ENCODE data around the gene PPP1R3C. TPM values are rescaled to one million over a fixed set of nuclear protein-coding genes. Genes with fewer than 3 reads are reported as not detected.

PPP1R3C gene
- total and polyA plus RNA-seq, 2 donors from 2014 or later, result 13.6 to 20.3 TPM

DNA sequence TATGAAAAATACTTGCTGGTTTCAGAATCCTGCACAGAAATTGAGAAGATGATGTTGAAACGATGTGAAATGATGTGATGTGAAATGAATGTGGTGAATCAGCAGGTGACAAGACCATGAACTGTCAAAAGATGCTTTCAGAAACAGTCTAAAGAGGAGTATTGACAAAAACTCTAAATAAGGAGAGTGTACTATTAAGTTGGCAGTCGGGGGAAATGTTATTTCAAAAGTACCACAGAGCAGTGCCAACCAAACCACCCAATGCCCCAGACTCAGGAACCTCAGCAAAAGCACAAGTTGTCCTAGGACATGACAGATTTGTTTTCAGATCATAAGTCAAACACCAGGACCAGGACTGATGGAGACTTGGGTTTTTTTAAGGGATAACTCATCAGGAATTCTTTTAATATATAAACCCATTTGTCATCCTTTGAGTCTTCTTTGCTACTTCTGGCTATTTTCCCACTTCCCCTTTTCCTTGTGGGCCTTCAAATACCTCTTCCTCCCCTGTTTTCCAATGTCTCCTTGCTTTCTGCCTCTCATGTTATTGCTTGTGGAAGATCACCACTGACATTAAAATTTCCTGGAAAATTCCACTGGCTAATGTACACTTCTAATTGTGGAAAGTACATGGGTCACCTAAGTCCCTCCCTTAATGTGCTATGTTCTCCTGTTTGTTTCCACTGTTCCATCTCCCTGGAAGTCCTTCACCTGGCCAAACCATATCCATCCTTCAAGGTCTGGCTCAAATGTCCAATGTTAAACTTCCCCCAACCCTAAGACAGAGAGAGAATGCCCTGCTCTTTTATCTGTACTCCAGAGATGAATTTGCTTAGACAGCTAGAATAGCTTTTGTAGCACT lies 10.2 kb upstream of the PPP1R3C start:
- intact Hi-C loops (cut with DNase I), result no loop called here
- H3K9ac ChIP-seq (ENCODE audit: low read length in 3 of 3), result no peak overlapping the region
- no peak for FAIRE-seq
- no peaks in the 10 kb centered on the region for H3K9me3 ChIP-seq (ENCODE audit: control insufficient read depth in 2 of 3, insufficient read depth in 1 of 3, low read length in 3 of 3)
- TF ChIP-seq, protein P1, sequence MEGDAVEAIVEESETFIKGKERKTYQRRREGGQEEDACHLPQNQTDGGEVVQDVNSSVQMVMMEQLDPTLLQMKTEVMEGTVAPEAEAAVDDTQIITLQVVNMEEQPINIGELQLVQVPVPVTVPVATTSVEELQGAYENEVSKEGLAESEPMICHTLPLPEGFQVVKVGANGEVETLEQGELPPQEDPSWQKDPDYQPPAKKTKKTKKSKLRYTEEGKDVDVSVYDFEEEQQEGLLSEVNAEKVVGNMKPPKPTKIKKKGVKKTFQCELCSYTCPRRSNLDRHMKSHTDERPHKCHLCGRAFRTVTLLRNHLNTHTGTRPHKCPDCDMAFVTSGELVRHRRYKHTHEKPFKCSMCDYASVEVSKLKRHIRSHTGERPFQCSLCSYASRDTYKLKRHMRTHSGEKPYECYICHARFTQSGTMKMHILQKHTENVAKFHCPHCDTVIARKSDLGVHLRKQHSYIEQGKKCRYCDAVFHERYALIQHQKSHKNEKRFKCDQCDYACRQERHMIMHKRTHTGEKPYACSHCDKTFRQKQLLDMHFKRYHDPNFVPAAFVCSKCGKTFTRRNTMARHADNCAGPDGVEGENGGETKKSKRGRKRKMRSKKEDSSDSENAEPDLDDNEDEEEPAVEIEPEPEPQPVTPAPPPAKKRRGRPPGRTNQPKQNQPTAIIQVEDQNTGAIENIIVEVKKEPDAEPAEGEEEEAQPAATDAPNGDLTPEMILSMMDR (IDR thresholded peaks at IDR 0.05; ENCODE audit: borderline replicate concordance, extremely low read depth, insufficient read depth), result no peak
- H3K27me3 ChIP-seq (ENCODE audit: control insufficient read depth, insufficient read depth, low read length), result no peaks in the 10 kb centered on the region
- no peak overlapping the region for H3K4me3 ChIP-seq (ENCODE audit: low read length in 3 of 3)
- no peaks in the 10 kb centered on the region for H3K36me3 ChIP-seq (ENCODE audit: control insufficient read depth in 2 of 3, insufficient read depth in 3 of 3, low read length in 3 of 3)
- DNase-seq, result no peak
- H3K4me1 ChIP-seq (ENCODE audit: control insufficient read depth in 2 of 3, insufficient read depth in 2 of 3, low read depth in 1 of 3, low read length in 3 of 3), result no peaks in the 10 kb centered on the region
- no peak overlapping the region for H3K27ac ChIP-seq (ENCODE audit: low read depth in 2 of 2, low read length in 2 of 2)

GRCh38 chr10:91636892-91637291 lies 4.0 kb upstream of the PPP1R3C start:
- H3K4me1 ChIP-seq (ENCODE audit: control insufficient read depth in 2 of 3, insufficient read depth in 2 of 3, low read depth in 1 of 3, low read length in 3 of 3), result no peaks in the 10 kb centered on the region
- no peaks in the 10 kb centered on the region for H3K36me3 ChIP-seq (ENCODE audit: control insufficient read depth in 2 of 3, insufficient read depth in 3 of 3, low read length in 3 of 3)
- no peaks in the 10 kb centered on the region for H3K27me3 ChIP-seq (ENCODE audit: control insufficient read depth, insufficient read depth, low read length)
- H3K9me3 ChIP-seq (ENCODE audit: control insufficient read depth in 2 of 3, insufficient read depth in 1 of 3, low read length in 3 of 3), result no peaks in the 10 kb centered on the region
- no peak for FAIRE-seq
- H3K9ac ChIP-seq (ENCODE audit: low read length in 3 of 3), result no peak overlapping the region
- H3K4me3 ChIP-seq (ENCODE audit: low read length in 3 of 3), result no peak overlapping the region
- no peak overlapping the region for H3K27ac ChIP-seq (ENCODE audit: low read depth in 2 of 2, low read length in 2 of 2)
- TF ChIP-seq, protein P1 (IDR thresholded peaks at IDR 0.05; ENCODE audit: borderline replicate concordance, extremely low read depth, insufficient read depth), result no peak
- intact Hi-C loops (cut with DNase I), result loop anchor here (10.0 kb wide), 1 partner anchor 142 kb away; no protein-coding TSS in a partner anchor
- no peak for DNase-seq

DNA sequence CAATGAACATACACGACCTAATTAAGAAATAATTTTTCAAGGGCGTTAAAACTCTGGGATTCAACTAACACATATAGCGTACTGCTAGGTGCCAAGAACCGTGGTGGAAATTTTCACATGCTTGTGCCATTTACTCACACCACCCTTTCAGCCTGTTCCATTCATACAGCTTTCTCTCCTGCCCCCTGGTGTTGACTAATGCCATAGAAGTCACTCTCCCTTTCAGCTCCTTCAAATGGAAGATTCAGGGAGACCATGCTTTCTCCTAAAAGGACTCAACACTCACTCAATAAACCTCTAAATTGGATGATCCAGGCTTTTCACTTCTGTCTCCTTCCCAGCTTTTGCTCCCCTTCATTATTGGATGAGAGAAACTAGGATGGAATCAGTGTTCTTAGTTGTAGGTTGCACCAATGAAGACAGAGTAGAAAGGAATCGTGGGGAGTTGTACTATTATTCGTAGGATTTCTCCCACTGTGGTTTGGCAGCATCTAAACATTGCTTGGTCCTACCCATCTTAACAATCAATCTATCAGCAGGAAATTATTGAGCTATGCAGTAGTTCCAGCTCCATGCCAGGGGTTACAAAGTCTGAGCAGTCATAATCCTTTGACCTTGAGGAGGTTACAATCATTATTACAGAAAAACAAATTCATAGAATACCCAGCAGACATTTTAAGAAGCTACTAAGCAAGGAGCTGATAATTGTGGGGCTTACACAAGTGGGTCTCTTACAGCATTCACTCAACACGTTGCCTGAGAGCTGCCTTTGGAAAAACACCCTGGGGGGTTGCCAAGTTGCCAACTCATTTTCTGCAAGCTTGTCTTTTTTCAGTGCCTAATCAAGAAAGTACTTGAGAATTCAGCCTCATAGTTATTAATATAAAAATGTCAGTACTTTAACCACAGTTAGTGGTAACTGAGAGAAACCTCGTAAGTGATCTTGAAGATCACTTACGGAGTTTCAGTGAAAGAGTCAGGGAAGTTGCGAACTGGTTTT lies 2.8 kb upstream of the PPP1R3C start:
- intact Hi-C loops (cut with DNase I), result loop anchor here (10.0 kb wide), 1 partner anchor 141 kb away; no protein-coding TSS in a partner anchor
- H3K27me3 ChIP-seq (ENCODE audit: control insufficient read depth, insufficient read depth, low read length), result no peaks in the 10 kb centered on the region
- no peak for FAIRE-seq
- H3K4me1 ChIP-seq (ENCODE audit: control insufficient read depth in 2 of 3, insufficient read depth in 2 of 3, low read depth in 1 of 3, low read length in 3 of 3), result no peaks in the 10 kb centered on the region
- DNase-seq, result peak in 4 of 5 donors; percentile 63 to 92 (median 74)
- peaks cover 0 to under 1% (median 0%) of the 10 kb centered on the region in 3 donors for H3K36me3 ChIP-seq (ENCODE audit: control insufficient read depth in 2 of 3, insufficient read depth in 3 of 3, low read length in 3 of 3)
- TF ChIP-seq, protein P1 (IDR thresholded peaks at IDR 0.05; ENCODE audit: borderline replicate concordance, extremely low read depth, insufficient read depth), result peak; percentile 82
- H3K4me3 ChIP-seq (ENCODE audit: low read length in 3 of 3), result no peak overlapping the region
- H3K9ac ChIP-seq (ENCODE audit: low read length in 3 of 3), result no peak overlapping the region
- H3K27ac ChIP-seq (ENCODE audit: low read depth in 2 of 2, low read length in 2 of 2), result no peak overlapping the region
- H3K9me3 ChIP-seq (ENCODE audit: control insufficient read depth in 2 of 3, insufficient read depth in 1 of 3, low read length in 3 of 3), result no peaks in the 10 kb centered on the region

All from kidney (tissue), 14 donors.